ENCODE results near the gene TFF2.

Gene TFF2

GRCh38 chr21:42324896-42325295 lies 25.9 kb downstream of the TFF2 start:
- DNase-seq (ENCODE audit: extremely low read depth in 1 of 2, low read depth in 1 of 2) = no peak

- no peak for DNase-seq (ENCODE audit: extremely low read depth in 1 of 2, low read depth in 1 of 2)
These were observed 28.9 kb downstream of the TFF2 start for GRCh38 chr21:42321845-42322244.

GRCh38 chr21:42321231-42321630 lies 29.6 kb downstream of the TFF2 start:
- no peak for DNase-seq (ENCODE audit: extremely low read depth in 1 of 2, low read depth in 1 of 2)

- DNase-seq (ENCODE audit: extremely low read depth in 1 of 2, low read depth in 1 of 2) = no peak
These were observed 30.0 kb downstream of the TFF2 start for GRCh38 chr21:42320791-42321190.

GRCh38 chr21:42319851-42320572 lies 30.8 kb downstream of the TFF2 start:
- DNase-seq (ENCODE audit: extremely low read depth in 1 of 2, low read depth in 1 of 2) = no peak

GRCh38 chr21:42319376-42319775 lies 31.4 kb downstream of the TFF2 start:
- no peak for DNase-seq (ENCODE audit: extremely low read depth in 1 of 2, low read depth in 1 of 2)

GRCh38 chr21:42317826-42318746 lies 32.7 kb downstream of the TFF2 start:
- no peak for DNase-seq (ENCODE audit: extremely low read depth in 1 of 2, low read depth in 1 of 2)

- no peak for DNase-seq (ENCODE audit: extremely low read depth in 1 of 2, low read depth in 1 of 2)
These were observed 33.5 kb downstream of the TFF2 start for GRCh38 chr21:42317341-42317741.

GRCh38 chr21:42316891-42317290 lies 33.9 kb downstream of the TFF2 start:
- no peak for DNase-seq (ENCODE audit: extremely low read depth in 1 of 2, low read depth in 1 of 2)

- no peak for DNase-seq (ENCODE audit: extremely low read depth in 1 of 2, low read depth in 1 of 2)
These were observed 35.4 kb downstream of the TFF2 start, which contains the start of gene TFF3 for GRCh38 chr21:42315296-42315891. TSS of gene TFF3 (minus strand) at chr21:42315409. CDS start at chr21:42315374, 35 bp downstream.

- DNase-seq (ENCODE audit: extremely low read depth in 1 of 2, low read depth in 1 of 2) = no peak
These were observed 36.0 kb downstream of the TFF2 start for GRCh38 chr21:42314616-42315295.

- no peak for DNase-seq (ENCODE audit: extremely low read depth in 1 of 2, low read depth in 1 of 2)
These were observed 37.3 kb downstream of the TFF2 start for GRCh38 chr21:42313501-42313969.

GRCh38 chr21:42312626-42313104 lies 38.1 kb downstream of the TFF2 start:
- no peak for DNase-seq (ENCODE audit: extremely low read depth in 1 of 2, low read depth in 1 of 2)

GRCh38 chr21:42311816-42312625 lies 38.8 kb downstream of the TFF2 start:
- DNase-seq (ENCODE audit: extremely low read depth in 1 of 2, low read depth in 1 of 2) = no peak

GRCh38 chr21:42311160-42311559 lies 39.6 kb downstream of the TFF2 start:
- DNase-seq (ENCODE audit: extremely low read depth in 1 of 2, low read depth in 1 of 2) = no peak

GRCh38 chr21:42310411-42311001 lies 40.3 kb downstream of the TFF2 start:
- no peak for DNase-seq (ENCODE audit: extremely low read depth in 1 of 2, low read depth in 1 of 2)

- DNase-seq (ENCODE audit: extremely low read depth in 1 of 2, low read depth in 1 of 2) = peak; percentile 36
These were observed 41.0 kb downstream of the TFF2 start for GRCh38 chr21:42309753-42310213.

- no peak for DNase-seq (ENCODE audit: extremely low read depth in 1 of 2, low read depth in 1 of 2)
These were observed 41.7 kb downstream of the TFF2 start for GRCh38 chr21:42308914-42309752.
